ENCODE measurements around the gene SHCBP1L. TPM values are rescaled to one million over a fixed set of nuclear protein-coding genes. Genes with fewer than 3 reads are reported as not detected.

The SHCBP1L gene
- total RNA-seq, 1 experiment from 2014 or later: not detected

- Mint-ChIP-seq H3K36me3 (ENCODE audit: insufficient read depth in 1 of 3, low read depth in 3 of 3) (peaks cover 86 to 100% (median 100%) of the 10 kb centered on the region in 3 experiments), H3K27ac (no peak overlapping the region; a peak in 1 of 7 replicates), H3K9me3 (no peaks in the 10 kb centered on the region), H3K4me3 (no peak overlapping the region), H3K27me3 (ENCODE audit: low read depth) (no peaks in the 10 kb centered on the region), H3K4me1 (no peaks in the 10 kb centered on the region)
- TF ChIP-seq, protein P1, sequence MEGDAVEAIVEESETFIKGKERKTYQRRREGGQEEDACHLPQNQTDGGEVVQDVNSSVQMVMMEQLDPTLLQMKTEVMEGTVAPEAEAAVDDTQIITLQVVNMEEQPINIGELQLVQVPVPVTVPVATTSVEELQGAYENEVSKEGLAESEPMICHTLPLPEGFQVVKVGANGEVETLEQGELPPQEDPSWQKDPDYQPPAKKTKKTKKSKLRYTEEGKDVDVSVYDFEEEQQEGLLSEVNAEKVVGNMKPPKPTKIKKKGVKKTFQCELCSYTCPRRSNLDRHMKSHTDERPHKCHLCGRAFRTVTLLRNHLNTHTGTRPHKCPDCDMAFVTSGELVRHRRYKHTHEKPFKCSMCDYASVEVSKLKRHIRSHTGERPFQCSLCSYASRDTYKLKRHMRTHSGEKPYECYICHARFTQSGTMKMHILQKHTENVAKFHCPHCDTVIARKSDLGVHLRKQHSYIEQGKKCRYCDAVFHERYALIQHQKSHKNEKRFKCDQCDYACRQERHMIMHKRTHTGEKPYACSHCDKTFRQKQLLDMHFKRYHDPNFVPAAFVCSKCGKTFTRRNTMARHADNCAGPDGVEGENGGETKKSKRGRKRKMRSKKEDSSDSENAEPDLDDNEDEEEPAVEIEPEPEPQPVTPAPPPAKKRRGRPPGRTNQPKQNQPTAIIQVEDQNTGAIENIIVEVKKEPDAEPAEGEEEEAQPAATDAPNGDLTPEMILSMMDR (conservative IDR thresholded peaks at IDR 0.05): no peak
- H3K23ac ChIP-seq (ENCODE audit: insufficient read length, low read depth, low read length): no peak overlapping the region
- no peaks in the 10 kb centered on the region for H4K20me1 ChIP-seq (ENCODE audit: control insufficient read depth, insufficient read depth, insufficient read length)
- H4K5ac ChIP-seq (ENCODE audit: insufficient read length, low read depth, low read length): no peak overlapping the region
- no peak overlapping the region for H3K4me2 ChIP-seq (ENCODE audit: insufficient read depth, insufficient read length, low read length)
- H3K4me1 ChIP-seq (ENCODE audit: insufficient read depth, low read length): no peaks in the 10 kb centered on the region
- H3K56ac ChIP-seq (ENCODE audit: insufficient read length, low read depth, low read length): no peak overlapping the region
- no peak overlapping the region for H2BK5ac ChIP-seq (ENCODE audit: insufficient read length, low read length)
- H3K23me2 ChIP-seq (ENCODE audit: insufficient read length, low read depth, low read length, poor library complexity, severe bottlenecking): no peaks in the 10 kb centered on the region
- H2BK15ac ChIP-seq (ENCODE audit: low read depth, low read length): no peak overlapping the region
- H3K27ac ChIP-seq (ENCODE audit: insufficient read length, low read depth, low read length): no peak overlapping the region
- H4K8ac ChIP-seq (replicated peaks; ENCODE audit: insufficient read length, low read depth, low read length): no peak overlapping the region
- no peak overlapping the region for H2BK12ac ChIP-seq (ENCODE audit: insufficient read length, low read depth, low read length)
- DNase-seq: no peak
- no peaks in the 10 kb centered on the region for H3K9me3 ChIP-seq (ENCODE audit: control insufficient read depth, low read depth, low read length)
- H3K79me1 ChIP-seq (ENCODE audit: insufficient read depth, low read depth, low read length, poor library complexity, severe bottlenecking): no peaks in the 10 kb centered on the region
- H3T11ph ChIP-seq (ENCODE audit: low read length): no peak overlapping the region
- H2BK20ac ChIP-seq (ENCODE audit: low read depth, low read length, poor library complexity, severe bottlenecking): no peak overlapping the region
- H2AFZ ChIP-seq (ENCODE audit: low read length): no peak overlapping the region
- H3K14ac ChIP-seq (ENCODE audit: insufficient read depth, low read length): no peak overlapping the region
- H2BK120ac ChIP-seq (ENCODE audit: low read depth, low read length, poor library complexity, severe bottlenecking): no peak overlapping the region
- H3K9ac ChIP-seq (ENCODE audit: extremely low read depth, insufficient read length, low read length): no peak overlapping the region
- no peaks in the 10 kb centered on the region; the same call in 1 of the 2 replicates for H3K79me2 ChIP-seq (ENCODE audit: insufficient read depth, low read length)
- no peaks in the 10 kb centered on the region for H3K27me3 ChIP-seq (ENCODE audit: insufficient read depth, low read length)
- H4K91ac ChIP-seq (ENCODE audit: insufficient read length, low read depth, low read length): no peak overlapping the region
- H3K18ac ChIP-seq (ENCODE audit: insufficient read length, low read depth, low read length): no peak overlapping the region
- no peak overlapping the region for H3K4ac ChIP-seq (ENCODE audit: low read depth, low read length)
- no peak overlapping the region for H2AK5ac ChIP-seq (ENCODE audit: insufficient read length, low read length)
Observed at GRCh38 chr1:182877331-182877730, 75.6 kb downstream of the SHCBP1L start.
